Parathyroid adenoma (tissue), 2 donors: ENCODE data around the gene CD70.

Experiments used
- H2AFZ ChIP-seq: fragments of 300-600 bp; sonication (generic); one replicate; pipeline ENCODE4 v1.7.0; 2017; ENCODE audit warnings: antibody characterized with exemption, mild to moderate bottlenecking
- H3K27ac ChIP-seq: fragments of 300-600 bp; sonication (generic); one replicate; pipeline ENCODE4 v1.7.0; 2017
- H3K27me3 ChIP-seq: fragments of 300-600 bp; sonication (generic); one replicate; pipeline ENCODE4 v1.7.0; 2017; ENCODE audit warnings: low read length; ENCODE audit not compliant: control insufficient read depth, insufficient read depth
- H3K36me3 ChIP-seq: fragments of 300-600 bp; sonication (generic); one replicate; pipeline ENCODE4 v1.7.0; 2017; ENCODE audit warnings: low read length; ENCODE audit not compliant: control insufficient read depth, insufficient read depth
- H3K4me1 ChIP-seq: fragments of 300-600 bp; sonication (generic); one replicate; pipeline ENCODE4 v1.7.0; 2017; ENCODE audit warnings: control low read depth
- H3K4me2 ChIP-seq: fragments of 300-600 bp; sonication (generic); one replicate; pipeline ENCODE4 v1.7.0; 2017; ENCODE audit warnings: low read length
- H3K4me3 ChIP-seq: fragments of 300-600 bp; sonication (generic); one replicate; pipeline ENCODE4 v1.7.0; 2017; ENCODE audit warnings: low read depth, low read length
- H3K79me2 ChIP-seq: fragments of 300-600 bp; sonication (generic); one replicate; pipeline ENCODE4 v1.7.0; 2017; ENCODE audit warnings: control low read depth
- H3K9ac ChIP-seq: fragments of 300-600 bp; sonication (generic); one replicate; pipeline ENCODE4 v1.7.0; 2017; ENCODE audit warnings: mild to moderate bottlenecking
- H3K9me3 ChIP-seq: fragments of 300-600 bp; sonication (generic); one replicate; pipeline ENCODE4 v1.7.0; 2017; ENCODE audit warnings: low read length; ENCODE audit not compliant: control insufficient read depth
- TF ChIP-seq, protein P1 (sequence below): fragments of 300-600 bp; sonication (generic); IDR thresholded peaks from one replicate; pipeline ENCODE4 v1.7.0; 2017; ENCODE audit warnings: antibody characterized with exemption, mild to moderate bottlenecking
- donor health status: primary hyperparathyroidism.

Gene CD70

DNA sequence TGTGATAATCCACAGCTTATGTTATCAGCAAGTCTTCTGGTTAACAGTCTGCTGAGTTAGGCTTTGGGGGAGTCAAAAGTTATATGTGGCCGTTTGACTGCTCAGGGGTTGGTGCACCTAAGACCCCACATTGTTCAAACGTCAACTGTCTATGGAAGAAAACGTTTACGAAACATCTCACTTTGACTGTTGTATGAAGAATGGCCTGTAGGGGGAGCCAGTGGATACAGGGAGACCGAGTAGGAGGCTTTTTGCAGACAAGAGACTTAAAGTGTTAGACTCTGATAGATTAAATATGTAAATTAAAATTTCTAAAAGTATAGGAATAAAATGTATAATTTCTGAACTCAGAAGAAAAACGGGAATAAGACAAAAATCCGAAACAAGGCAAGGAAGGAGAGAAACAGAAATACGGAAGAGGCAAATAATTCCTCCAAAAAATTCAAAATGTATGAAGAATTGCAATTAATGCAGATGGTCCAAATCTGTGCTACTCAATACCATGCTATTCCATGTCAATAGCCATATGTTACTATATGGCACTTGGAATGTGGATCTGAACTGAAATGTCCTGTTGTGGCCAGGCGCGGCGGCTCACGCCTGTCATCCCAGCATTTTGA is 41.2 kb upstream of the CD70 start:
- H3K36me3 ChIP-seq, result no peaks in the 10 kb centered on the region
- H3K27ac ChIP-seq, result no peak overlapping the region
- no peak overlapping the region for H3K4me2 ChIP-seq
- H3K27me3 ChIP-seq, result no peaks in the 10 kb centered on the region
- H2AFZ ChIP-seq, result no peak overlapping the region
- H3K79me2 ChIP-seq, result no peaks in the 10 kb centered on the region
- H3K9ac ChIP-seq, result no peak overlapping the region
- TF ChIP-seq, protein P1, sequence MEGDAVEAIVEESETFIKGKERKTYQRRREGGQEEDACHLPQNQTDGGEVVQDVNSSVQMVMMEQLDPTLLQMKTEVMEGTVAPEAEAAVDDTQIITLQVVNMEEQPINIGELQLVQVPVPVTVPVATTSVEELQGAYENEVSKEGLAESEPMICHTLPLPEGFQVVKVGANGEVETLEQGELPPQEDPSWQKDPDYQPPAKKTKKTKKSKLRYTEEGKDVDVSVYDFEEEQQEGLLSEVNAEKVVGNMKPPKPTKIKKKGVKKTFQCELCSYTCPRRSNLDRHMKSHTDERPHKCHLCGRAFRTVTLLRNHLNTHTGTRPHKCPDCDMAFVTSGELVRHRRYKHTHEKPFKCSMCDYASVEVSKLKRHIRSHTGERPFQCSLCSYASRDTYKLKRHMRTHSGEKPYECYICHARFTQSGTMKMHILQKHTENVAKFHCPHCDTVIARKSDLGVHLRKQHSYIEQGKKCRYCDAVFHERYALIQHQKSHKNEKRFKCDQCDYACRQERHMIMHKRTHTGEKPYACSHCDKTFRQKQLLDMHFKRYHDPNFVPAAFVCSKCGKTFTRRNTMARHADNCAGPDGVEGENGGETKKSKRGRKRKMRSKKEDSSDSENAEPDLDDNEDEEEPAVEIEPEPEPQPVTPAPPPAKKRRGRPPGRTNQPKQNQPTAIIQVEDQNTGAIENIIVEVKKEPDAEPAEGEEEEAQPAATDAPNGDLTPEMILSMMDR, result peak; percentile 91
- no peaks in the 10 kb centered on the region for H3K4me1 ChIP-seq
- H3K9me3 ChIP-seq, result no peaks in the 10 kb centered on the region
- no peak overlapping the region for H3K4me3 ChIP-seq

DNA sequence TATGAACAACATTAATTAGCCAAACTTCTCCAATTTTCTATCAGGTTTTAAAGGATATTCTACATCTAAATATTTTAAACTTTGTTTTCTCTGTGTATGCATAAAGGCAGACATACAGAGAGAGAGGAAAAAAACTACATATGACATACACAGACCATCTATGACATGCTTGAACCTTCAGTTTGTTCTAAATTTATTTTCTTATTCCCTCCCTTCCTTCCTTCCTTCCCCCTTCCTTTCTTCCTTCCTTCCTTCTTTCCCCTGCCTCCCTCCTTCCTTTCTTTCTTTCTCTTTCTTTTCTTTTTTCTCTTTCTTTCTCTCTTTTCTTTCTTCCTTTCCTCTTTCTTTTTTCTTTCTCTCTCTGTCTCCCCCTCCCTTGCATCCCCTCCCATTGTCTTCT is 35.8 kb upstream of the CD70 start:
- Histone ChIP-seq H3K4me1 (no peaks in the 10 kb centered on the region), H3K9me3 (no peaks in the 10 kb centered on the region), H2AFZ (no peak overlapping the region), H3K4me2 (no peak overlapping the region), H3K27me3 (no peaks in the 10 kb centered on the region), H3K9ac (no peak overlapping the region), H3K27ac (no peak overlapping the region), H3K4me3 (no peak overlapping the region), H3K79me2 (no peaks in the 10 kb centered on the region), H3K36me3 (no peaks in the 10 kb centered on the region)
- TF ChIP-seq, protein P1, result no peak

DNA sequence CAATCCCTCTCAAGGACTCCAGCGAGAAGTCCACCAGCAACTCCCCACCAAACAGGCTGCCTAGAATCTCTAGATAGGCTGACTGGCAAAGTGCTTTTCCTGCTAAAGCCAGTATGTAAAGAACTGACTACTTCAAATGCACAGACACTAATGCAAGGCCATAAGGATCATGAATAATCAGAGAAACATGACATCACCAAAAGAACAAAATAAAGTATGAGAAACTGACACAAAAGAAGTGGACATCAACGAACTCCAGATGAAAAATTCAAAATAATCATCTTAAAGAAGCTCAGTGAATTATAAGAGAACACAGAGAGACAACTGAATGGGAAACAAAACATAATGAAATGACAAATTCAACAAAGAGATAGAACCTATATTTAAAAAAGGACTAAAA is 26.4 kb upstream of the CD70 start:
- H3K9me3 ChIP-seq, result no peaks in the 10 kb centered on the region
- H3K9ac ChIP-seq, result no peak overlapping the region
- no peaks in the 10 kb centered on the region for H3K27me3 ChIP-seq
- no peak overlapping the region for H3K4me2 ChIP-seq
- no peaks in the 10 kb centered on the region for H3K4me1 ChIP-seq
- no peak overlapping the region for H3K27ac ChIP-seq
- no peak overlapping the region for H3K4me3 ChIP-seq
- no peaks in the 10 kb centered on the region for H3K36me3 ChIP-seq
- H2AFZ ChIP-seq, result no peak overlapping the region
- TF ChIP-seq, protein P1, result no peak
- H3K79me2 ChIP-seq, result no peaks in the 10 kb centered on the region

DNA sequence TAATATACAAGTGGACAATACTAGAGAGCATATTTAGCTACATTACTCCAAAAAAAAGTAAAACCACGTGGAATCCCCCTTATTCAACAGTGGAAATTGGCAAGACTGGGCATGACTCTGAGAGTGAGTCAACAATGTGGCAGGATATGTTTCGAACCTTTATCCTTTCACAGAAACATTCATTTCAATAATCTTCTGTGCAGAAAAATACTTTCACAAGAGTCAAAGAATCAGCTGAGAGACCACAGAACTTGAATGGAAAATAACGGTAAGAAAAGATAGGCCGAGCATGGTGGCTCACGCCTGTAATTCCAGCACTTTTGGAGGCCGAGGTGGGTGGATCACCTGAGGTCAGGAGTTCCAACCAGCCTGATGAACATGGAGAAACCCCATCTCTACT is 25.1 kb upstream of the CD70 start:
- H2AFZ ChIP-seq, result no peak overlapping the region

More for the DNA sequence above, 25.1 kb upstream of the CD70 start:
- Histone ChIP-seq H3K9me3 (no peaks in the 10 kb centered on the region), H3K4me2 (no peak overlapping the region), H3K4me1 (no peaks in the 10 kb centered on the region), H3K27ac (no peak overlapping the region), H3K4me3 (no peak overlapping the region), H3K9ac (no peak overlapping the region), H3K36me3 (no peaks in the 10 kb centered on the region), H3K27me3 (no peaks in the 10 kb centered on the region), H3K79me2 (no peaks in the 10 kb centered on the region)
- TF ChIP-seq, protein P1, result no peak
